ENCODE measurements around the gene ULK2. TPM values are rescaled to one million over a fixed set of nuclear protein-coding genes. Genes with fewer than 3 reads are reported as not detected.

ULK2 gene
- total and polyA plus RNA-seq, 2 of the 13 experiments (the other 11 are each of a cell fraction or from before 2014, with no cell fraction given) = 0.01 TPM; not detected in 1

DNA sequence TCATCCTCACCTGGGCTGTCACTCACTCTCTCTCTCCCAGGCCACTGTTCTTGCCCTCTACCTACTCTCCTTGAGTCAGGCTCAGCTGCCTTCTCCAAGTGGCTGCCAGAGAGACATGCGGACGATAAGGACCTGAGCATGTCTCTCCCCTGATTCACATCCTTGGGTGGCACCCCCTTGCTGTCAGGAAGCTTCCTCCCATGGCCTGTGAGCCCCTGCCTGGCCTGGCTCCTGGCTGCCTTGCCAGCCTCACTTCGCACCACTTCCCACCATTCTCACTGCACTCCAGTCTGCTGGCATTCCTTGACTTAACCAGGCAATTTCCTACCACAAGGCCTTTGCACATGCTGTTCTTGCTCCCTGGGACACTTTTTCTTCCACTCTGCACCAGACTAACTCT, 116.9 kb downstream of the ULK2 start:
- Histone ChIP-seq H2AFZ (ENCODE audit: low read length) (no peak overlapping the region), H3K27me3 (ENCODE audit: control insufficient read depth in 1 of 2, insufficient read depth in 2 of 2, low read length in 2 of 2) (no peaks in the 10 kb centered on the region), H3K4me1 (ENCODE audit: insufficient read depth, low read length) (peaks cover 59% of the 10 kb centered on the region), H3K4me2 (ENCODE audit: low read depth, low read length) (no peak overlapping the region), H3K9me3 (ENCODE audit: low read length) (no peaks in the 10 kb centered on the region), H3K36me3 (replicated peaks in 1 of 2; ENCODE audit: control insufficient read depth in 1 of 2, insufficient read depth in 2 of 2, low read length in 2 of 2) (no peaks in the 10 kb centered on the region), H4K20me1 (ENCODE audit: insufficient read depth, low read length) (no peaks in the 10 kb centered on the region), H3K27ac (ENCODE audit: extremely low read length, insufficient read depth, low read length) (no peak overlapping the region), H3K4me3 (replicated peaks in 1 of 3; ENCODE audit: insufficient read depth in 1 of 3, low read depth in 2 of 3, low read length in 3 of 3) (no peak overlapping the region), H3K79me2 (ENCODE audit: insufficient read depth, low read length) (no peaks in the 10 kb centered on the region), H3K9ac (ENCODE audit: insufficient read depth, low read depth, low read length) (no peak overlapping the region)
- intact Hi-C loops (cut with micrococcal nuclease; ENCODE audit: unreplicated experiment) = no loop called here
- TF ChIP-seq ZNF382 (CRISPR knock-in tag; IDR thresholded peaks at IDR 0.05; ENCODE audit: borderline replicate concordance) (no peak), KMT2A (CRISPR knock-in tag; IDR thresholded peaks at IDR 0.05) (no peak), ZNF530 (CRISPR knock-in tag; IDR thresholded peaks at IDR 0.05; ENCODE audit: low read depth) (no peak)
- no TSS peak for BruUV-seq (replicated peaks)
- 88% methylated on average over 1 of the region's 3 CpGs for WGBS (ENCODE audit: low lambda C conversion rate)
- POLR2A ChIA-PET = no interaction called here
- CTCF ChIA-PET (ENCODE audit: low intra/inter-chr PET ratio, low total read pairs) = no interaction called here
- DNase-seq (ENCODE audit: low spot score) (no peak), FAIRE-seq (no peak), ATAC-seq (no peak)
- in situ Hi-C loops (cut with HindIII; ENCODE audit: extremely low pct_ligation_motif_present, low pct_unique_long_range_greater_than_20kb) = no loop called here

DNA sequence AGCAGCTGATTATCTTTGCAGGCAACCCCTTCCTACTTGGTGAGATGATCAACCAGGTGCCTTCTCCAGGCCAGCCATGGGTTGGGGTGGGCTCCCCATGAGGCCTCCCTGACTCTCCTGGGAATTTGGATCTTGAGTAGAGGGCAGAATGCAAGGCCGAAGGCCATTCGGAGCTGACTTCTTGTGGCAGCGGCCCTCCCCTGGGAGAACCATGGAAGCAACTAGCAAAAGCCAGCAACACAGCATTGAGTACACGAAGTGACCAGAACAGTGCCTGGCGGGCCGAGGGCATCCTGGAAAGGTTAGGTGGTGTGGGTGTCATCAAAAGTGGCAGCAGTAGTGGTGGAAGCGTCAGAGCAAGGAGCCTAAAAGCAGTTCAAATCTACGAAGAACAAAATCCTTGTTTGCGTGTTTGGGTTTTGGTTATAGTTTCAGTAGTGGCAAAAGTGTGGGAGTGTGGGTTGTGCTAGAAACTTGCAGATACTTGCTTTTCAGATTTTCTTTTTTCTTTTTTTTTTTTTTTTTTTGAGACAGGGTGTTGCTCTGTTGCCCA, 117.6 kb downstream of the ULK2 start:
- no peak overlapping the region for H3K9ac ChIP-seq (ENCODE audit: insufficient read depth, low read depth, low read length)
- DNase-seq (ENCODE audit: low spot score) = no peak
- no peaks in the 10 kb centered on the region for H3K27me3 ChIP-seq (ENCODE audit: control insufficient read depth in 1 of 2, insufficient read depth in 2 of 2, low read length in 2 of 2)
- in situ Hi-C loops (cut with HindIII; ENCODE audit: extremely low pct_ligation_motif_present, low pct_unique_long_range_greater_than_20kb) (no loop called here), intact Hi-C loops (cut with micrococcal nuclease; ENCODE audit: unreplicated experiment) (no loop called here)
- WGBS (ENCODE audit: low lambda C conversion rate) = 85% methylated on average over 9 of the region's 9 CpGs
- peaks cover 64% of the 10 kb centered on the region for H3K4me1 ChIP-seq (ENCODE audit: insufficient read depth, low read length)
- FAIRE-seq = no peak
- no TSS peak for BruUV-seq (replicated peaks)
- H3K27ac ChIP-seq (ENCODE audit: extremely low read length, insufficient read depth, low read length) = no peak overlapping the region
- H3K36me3 ChIP-seq (replicated peaks in 1 of 2; ENCODE audit: control insufficient read depth in 1 of 2, insufficient read depth in 2 of 2, low read length in 2 of 2) = no peaks in the 10 kb centered on the region
- ATAC-seq = no peak
- H3K4me2 ChIP-seq (ENCODE audit: low read depth, low read length) = no peak overlapping the region
- H3K79me2 ChIP-seq (ENCODE audit: insufficient read depth, low read length) = no peaks in the 10 kb centered on the region
- H3K4me3 ChIP-seq (replicated peaks in 1 of 3; ENCODE audit: insufficient read depth in 1 of 3, low read depth in 2 of 3, low read length in 3 of 3) = no peak overlapping the region
- H3K9me3 ChIP-seq (ENCODE audit: low read length) = no peaks in the 10 kb centered on the region
- CTCF ChIA-PET (ENCODE audit: low intra/inter-chr PET ratio, low total read pairs) = no interaction called here
- no peaks in the 10 kb centered on the region for H4K20me1 ChIP-seq (ENCODE audit: insufficient read depth, low read length)
- POLR2A ChIA-PET = no interaction called here
- H2AFZ ChIP-seq (ENCODE audit: low read length) = no peak overlapping the region
- TF ChIP-seq ZNF577 (CRISPR knock-in tag; IDR thresholded peaks at IDR 0.05; ENCODE audit: borderline replicate concordance, low read depth) (no peak), MXI1 (IDR thresholded peaks at IDR 0.05; ENCODE audit: borderline replicate concordance, low read depth, low read length) (no peak)
- TF ChIP-seq, protein P1, sequence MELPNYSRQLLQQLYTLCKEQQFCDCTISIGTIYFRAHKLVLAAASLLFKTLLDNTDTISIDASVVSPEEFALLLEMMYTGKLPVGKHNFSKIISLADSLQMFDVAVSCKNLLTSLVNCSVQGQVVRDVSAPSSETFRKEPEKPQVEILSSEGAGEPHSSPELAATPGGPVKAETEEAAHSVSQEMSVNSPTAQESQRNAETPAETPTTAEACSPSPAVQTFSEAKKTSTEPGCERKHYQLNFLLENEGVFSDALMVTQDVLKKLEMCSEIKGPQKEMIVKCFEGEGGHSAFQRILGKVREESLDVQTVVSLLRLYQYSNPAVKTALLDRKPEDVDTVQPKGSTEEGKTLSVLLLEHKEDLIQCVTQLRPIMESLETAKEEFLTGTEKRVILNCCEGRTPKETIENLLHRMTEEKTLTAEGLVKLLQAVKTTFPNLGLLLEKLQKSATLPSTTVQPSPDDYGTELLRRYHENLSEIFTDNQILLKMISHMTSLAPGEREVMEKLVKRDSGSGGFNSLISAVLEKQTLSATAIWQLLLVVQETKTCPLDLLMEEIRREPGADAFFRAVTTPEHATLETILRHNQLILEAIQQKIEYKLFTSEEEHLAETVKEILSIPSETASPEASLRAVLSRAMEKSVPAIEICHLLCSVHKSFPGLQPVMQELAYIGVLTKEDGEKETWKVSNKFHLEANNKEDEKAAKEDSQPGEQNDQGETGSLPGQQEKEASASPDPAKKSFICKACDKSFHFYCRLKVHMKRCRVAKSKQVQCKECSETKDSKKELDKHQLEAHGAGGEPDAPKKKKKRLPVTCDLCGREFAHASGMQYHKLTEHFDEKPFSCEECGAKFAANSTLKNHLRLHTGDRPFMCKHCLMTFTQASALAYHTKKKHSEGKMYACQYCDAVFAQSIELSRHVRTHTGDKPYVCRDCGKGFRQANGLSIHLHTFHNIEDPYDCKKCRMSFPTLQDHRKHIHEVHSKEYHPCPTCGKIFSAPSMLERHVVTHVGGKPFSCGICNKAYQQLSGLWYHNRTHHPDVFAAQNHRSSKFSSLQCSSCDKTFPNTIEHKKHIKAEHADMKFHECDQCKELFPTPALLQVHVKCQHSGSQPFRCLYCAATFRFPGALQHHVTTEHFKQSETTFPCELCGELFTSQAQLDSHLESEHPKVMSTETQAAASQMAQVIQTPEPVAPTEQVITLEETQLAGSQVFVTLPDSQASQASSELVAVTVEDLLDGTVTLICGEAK (IDR thresholded peaks at IDR 0.05) = no peak
- TF ChIP-seq, protein P1 (CRISPR knock-in tag; IDR thresholded peaks at IDR 0.05) = no peak
- TF ChIP-seq, protein P2, sequence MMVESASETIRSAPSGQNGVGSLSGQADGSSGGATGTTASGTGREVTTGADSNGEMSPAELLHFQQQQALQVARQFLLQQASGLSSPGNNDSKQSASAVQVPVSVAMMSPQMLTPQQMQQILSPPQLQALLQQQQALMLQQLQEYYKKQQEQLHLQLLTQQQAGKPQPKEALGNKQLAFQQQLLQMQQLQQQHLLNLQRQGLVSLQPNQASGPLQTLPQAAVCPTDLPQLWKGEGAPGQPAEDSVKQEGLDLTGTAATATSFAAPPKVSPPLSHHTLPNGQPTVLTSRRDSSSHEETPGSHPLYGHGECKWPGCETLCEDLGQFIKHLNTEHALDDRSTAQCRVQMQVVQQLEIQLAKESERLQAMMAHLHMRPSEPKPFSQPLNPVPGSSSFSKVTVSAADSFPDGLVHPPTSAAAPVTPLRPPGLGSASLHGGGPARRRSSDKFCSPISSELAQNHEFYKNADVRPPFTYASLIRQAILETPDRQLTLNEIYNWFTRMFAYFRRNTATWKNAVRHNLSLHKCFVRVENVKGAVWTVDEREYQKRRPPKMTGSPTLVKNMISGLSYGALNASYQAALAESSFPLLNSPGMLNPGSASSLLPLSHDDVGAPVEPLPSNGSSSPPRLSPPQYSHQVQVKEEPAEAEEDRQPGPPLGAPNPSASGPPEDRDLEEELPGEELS (CRISPR knock-in tag; IDR thresholded peaks at IDR 0.05) = no peak

All from HepG2 (cell line).